ENCODE results near the gene STOML1.
"Not testable (repeated sequence)": the region's sequence is repeated elsewhere in the genome, so short reads cannot be mapped to it uniquely, and the experiment has no call there.

Gene STOML1

GRCh38 chr15:73944161-73945129 lies 47.6 kb downstream of the STOML1 start:
- no peak for DNase-seq

- DNase-seq, result no peak
These were observed 49.3 kb downstream of the STOML1 start for GRCh38 chr15:73942751-73943270.

- DNase-seq, result no peak
These were observed 50.0 kb downstream of the STOML1 start for GRCh38 chr15:73941871-73942635.

GRCh38 chr15:73941449-73941848 lies 50.6 kb downstream of the STOML1 start:
- no peak for DNase-seq

- no peak for DNase-seq
These were observed 51.1 kb downstream of the STOML1 start for GRCh38 chr15:73941044-73941443.

GRCh38 chr15:73940061-73940981 lies 51.8 kb downstream of the STOML1 start:
- no peak for DNase-seq

- no peak for DNase-seq
These were observed 53.0 kb downstream of the STOML1 start for GRCh38 chr15:73939138-73939537.

- DNase-seq, result not testable (repeated sequence)
These were observed 53.6 kb downstream of the STOML1 start for GRCh38 chr15:73938516-73938915.

- DNase-seq, result no peak
These were observed 54.4 kb downstream of the STOML1 start for GRCh38 chr15:73937726-73938125.

GRCh38 chr15:73937296-73937695 lies 54.8 kb downstream of the STOML1 start:
- DNase-seq, result no peak

GRCh38 chr15:73936588-73937290 lies 55.4 kb downstream of the STOML1 start:
- no peak for DNase-seq

- DNase-seq, result no peak
These were observed 55.9 kb downstream of the STOML1 start for GRCh38 chr15:73936181-73936580.

GRCh38 chr15:73935547-73935946 lies 56.5 kb downstream of the STOML1 start:
- DNase-seq, result no peak

- no peak for DNase-seq
These were observed 57.8 kb downstream of the STOML1 start for GRCh38 chr15:73934281-73934680.

GRCh38 chr15:73932381-73933191 lies 59.5 kb downstream of the STOML1 start:
- DNase-seq, result no peak

- no peak for DNase-seq
These were observed 60.7 kb downstream of the STOML1 start for GRCh38 chr15:73931441-73931840.

- DNase-seq, result no peak
These were observed 61.3 kb downstream of the STOML1 start for GRCh38 chr15:73930790-73931281.

GRCh38 chr15:73930371-73930770 lies 61.7 kb downstream of the STOML1 start:
- DNase-seq, result no peak

- no peak for DNase-seq
These were observed 63.0 kb downstream of the STOML1 start for GRCh38 chr15:73928971-73929627.

Measured in NCI-H2029 (cell line).